HEK293 (cell line): Measurements from ENCODE around the gene MAML2.

Source experiments
- BCL11A ChIP-seq: fragments of 450-650 bp; formaldehyde crosslinking; IDR thresholded peaks from 2 replicates; pipeline ENCODE4 v1.5.1; 2016; ENCODE audit warnings: low read depth, missing biosample characterization, missing genetic modification characterization
- CTCF ChIP-seq: fragments of 450-650 bp; formaldehyde crosslinking; IDR thresholded peaks from 2 replicates; pipeline ENCODE4 v1.5.1; 2016; ENCODE audit warnings: missing biosample characterization, missing genetic modification characterization
- PRDM1 ChIP-seq: fragments of 450-650 bp; formaldehyde crosslinking; IDR thresholded peaks from 2 replicates; pipeline ENCODE4; 2016; ENCODE audit warnings: missing biosample characterization, missing genetic modification characterization
- SP2 ChIP-seq: fragments of 450-650 bp; formaldehyde crosslinking; IDR thresholded peaks from 2 replicates; pipeline ENCODE4 v1.5.1; 2016; ENCODE audit warnings: missing biosample characterization, missing genetic modification characterization
- ZBTB48 ChIP-seq: fragments of 450-650 bp; formaldehyde crosslinking; IDR thresholded peaks from 2 replicates; pipeline ENCODE4 v1.5.1; 2016; ENCODE audit warnings: missing biosample characterization, missing genetic modification characterization
- ZNF155 ChIP-seq: fragments of 450-650 bp; formaldehyde crosslinking; IDR thresholded peaks from 2 replicates; pipeline ENCODE4 v1.5.1; 2016; ENCODE audit warnings: missing biosample characterization, missing genetic modification characterization
- ZNF24 ChIP-seq: fragments of 450-650 bp; formaldehyde crosslinking; IDR thresholded peaks from 2 replicates; pipeline ENCODE4 v1.5.1; 2016; ENCODE audit warnings: missing biosample characterization, missing genetic modification characterization
- ZNF311 ChIP-seq: fragments of 450-650 bp; formaldehyde crosslinking; IDR thresholded peaks from 2 replicates; pipeline ENCODE4 v1.5.1; 2017; ENCODE audit warnings: missing biosample characterization, missing genetic modification characterization, borderline replicate concordance
- ZNF513 ChIP-seq: fragments of 450-650 bp; IDR thresholded peaks from 2 replicates; pipeline ENCODE4 v1.5.1; 2018; ENCODE audit warnings: missing biosample characterization, missing genetic modification characterization
- ZNF623 ChIP-seq: fragments of 450-650 bp; formaldehyde crosslinking; IDR thresholded peaks from 2 replicates; pipeline ENCODE4 v1.5.1; 2016; ENCODE audit warnings: missing biosample characterization, missing genetic modification characterization
- TF ChIP-seq, protein P1 (sequence below): fragments of 450-650 bp; formaldehyde crosslinking; IDR thresholded peaks from 2 replicates; pipeline ENCODE4 v1.5.1; 2016; ENCODE audit warnings: missing biosample characterization, missing genetic modification characterization, low read depth

- TF ChIP-seq BCL11A (tag by site-specific recombination) = no peak
- TF ChIP-seq PRDM1 (tag by site-specific recombination) = no peak
- TF ChIP-seq, protein P1, sequence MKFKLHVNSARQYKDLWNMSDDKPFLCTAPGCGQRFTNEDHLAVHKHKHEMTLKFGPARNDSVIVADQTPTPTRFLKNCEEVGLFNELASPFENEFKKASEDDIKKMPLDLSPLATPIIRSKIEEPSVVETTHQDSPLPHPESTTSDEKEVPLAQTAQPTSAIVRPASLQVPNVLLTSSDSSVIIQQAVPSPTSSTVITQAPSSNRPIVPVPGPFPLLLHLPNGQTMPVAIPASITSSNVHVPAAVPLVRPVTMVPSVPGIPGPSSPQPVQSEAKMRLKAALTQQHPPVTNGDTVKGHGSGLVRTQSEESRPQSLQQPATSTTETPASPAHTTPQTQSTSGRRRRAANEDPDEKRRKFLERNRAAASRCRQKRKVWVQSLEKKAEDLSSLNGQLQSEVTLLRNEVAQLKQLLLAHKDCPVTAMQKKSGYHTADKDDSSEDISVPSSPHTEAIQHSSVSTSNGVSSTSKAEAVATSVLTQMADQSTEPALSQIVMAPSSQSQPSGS = no peak
- TF ChIP-seq ZBTB48 (tag by site-specific recombination) = no peak
- no peak for TF ChIP-seq ZNF513 (tag by site-specific recombination)
- TF ChIP-seq ZNF24 = no peak
- TF ChIP-seq CTCF (tag by site-specific recombination) = no peak
- no peak for TF ChIP-seq ZNF155 (tag by site-specific recombination)
- no peak for TF ChIP-seq ZNF311
- TF ChIP-seq SP2 (tag by site-specific recombination) = no peak
- no peak for TF ChIP-seq ZNF623 (tag by site-specific recombination)
These were observed 254.1 kb downstream of the MAML2 start for GRCh38 chr11:96088914-96089313.
